Fibroblast of lung (primary cell): Measurements from ENCODE around the gene LMNA.

Experiments used
- EZH2 ChIP-seq: IDR thresholded peaks from 2 replicates; pipeline ENCODE4 v1.5.1; 2012; ENCODE audit warnings: low read length, control low read depth, mild to moderate bottlenecking; ENCODE audit errors: missing control alignments
- TF ChIP-seq, protein P1 (sequence below), 2 donors: IDR thresholded peaks in 1 of 2; conservative IDR thresholded peaks in 1 of 2; 1 replicate in 1 of 2; 2 replicates in 1 of 2; pipeline ENCODE4 v1.5.1; 2011 to 2012; ENCODE audit warnings: low read length in 2 of 2, control low read depth in 1 of 2, inconsistent platforms in 1 of 2, low read depth in 1 of 2, mild to moderate bottlenecking in 1 of 2

DNA sequence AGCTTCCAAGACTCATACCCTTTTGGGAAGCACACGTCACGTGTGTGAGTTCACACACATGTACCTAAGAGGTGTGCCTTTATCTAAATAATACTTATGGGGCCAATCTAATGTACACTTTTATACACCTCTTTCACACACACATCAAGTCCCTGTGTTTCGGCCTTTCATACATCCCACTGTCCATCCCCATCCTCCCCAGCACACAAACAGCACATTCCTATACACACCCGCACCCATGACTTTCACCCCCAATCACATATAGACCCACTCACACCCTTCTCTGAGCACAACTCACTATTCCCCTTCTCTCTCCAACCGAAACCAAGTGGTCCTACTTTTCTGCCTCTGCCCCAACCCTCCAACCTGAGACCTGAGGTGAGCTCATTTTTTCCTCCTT is 35.8 kb upstream of the LMNA start:
- TF ChIP-seq EZH2: no peak
- TF ChIP-seq, protein P1, sequence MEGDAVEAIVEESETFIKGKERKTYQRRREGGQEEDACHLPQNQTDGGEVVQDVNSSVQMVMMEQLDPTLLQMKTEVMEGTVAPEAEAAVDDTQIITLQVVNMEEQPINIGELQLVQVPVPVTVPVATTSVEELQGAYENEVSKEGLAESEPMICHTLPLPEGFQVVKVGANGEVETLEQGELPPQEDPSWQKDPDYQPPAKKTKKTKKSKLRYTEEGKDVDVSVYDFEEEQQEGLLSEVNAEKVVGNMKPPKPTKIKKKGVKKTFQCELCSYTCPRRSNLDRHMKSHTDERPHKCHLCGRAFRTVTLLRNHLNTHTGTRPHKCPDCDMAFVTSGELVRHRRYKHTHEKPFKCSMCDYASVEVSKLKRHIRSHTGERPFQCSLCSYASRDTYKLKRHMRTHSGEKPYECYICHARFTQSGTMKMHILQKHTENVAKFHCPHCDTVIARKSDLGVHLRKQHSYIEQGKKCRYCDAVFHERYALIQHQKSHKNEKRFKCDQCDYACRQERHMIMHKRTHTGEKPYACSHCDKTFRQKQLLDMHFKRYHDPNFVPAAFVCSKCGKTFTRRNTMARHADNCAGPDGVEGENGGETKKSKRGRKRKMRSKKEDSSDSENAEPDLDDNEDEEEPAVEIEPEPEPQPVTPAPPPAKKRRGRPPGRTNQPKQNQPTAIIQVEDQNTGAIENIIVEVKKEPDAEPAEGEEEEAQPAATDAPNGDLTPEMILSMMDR (conservative IDR thresholded peaks at IDR 0.05 in 1 of 2, IDR thresholded peaks at IDR 0.05 in 1 of 2; ENCODE audit: low read depth in 1 of 2, low read length in 2 of 2): no peak
